Myometrial cell (primary cell): ENCODE measurements around the gene TVP23B. TPM values are rescaled to one million over a fixed set of nuclear protein-coding genes. Genes with fewer than 3 reads are reported as not detected.

ENCODE experiments used
- total RNA-seq: library from RNA; depleted of rRNA; stranded (reverse); fragments of >200 nt; gene quantifications from 2 replicates; pipeline ENCODE4 v1.2.3, GENCODE V29; 2015

Gene TVP23B
- 38.9 and 44.0 TPM in 2 replicates for total RNA-seq

GRCh38 chr17:18780991-18781718, at the start of gene TVP23B:
Gene TVP23B (plus strand): TSS chr17:18781183. CDS start chr17:18781294, 111 bp downstream.

GRCh38 chr17:18743699-18744421, 37.1 kb upstream of the TVP23B start, which contains the start of gene FBXW10:
Gene FBXW10 (plus strand): TSS chr17:18744054. CDS start chr17:18744245, 191 bp downstream.

Other genes starting within 250 kb of the TVP23B start
- gene TBC1D28, start 136.8 kb upstream of the TVP23B start, total RNA-seq = not detected in 2 replicates
- gene FOXO3B, start 98.9 kb upstream of the TVP23B start, total RNA-seq = 5.1 and 6.1 TPM in 2 replicates
- not detected in 2 replicates for gene FBXW10, start 37.1 kb upstream of the TVP23B start, total RNA-seq
- 27.4 and 35.8 TPM in 2 replicates for gene PRPSAP2, start 76.9 kb downstream of the TVP23B start, total RNA-seq
- gene SLC5A10, start 171.0 kb downstream of the TVP23B start, total RNA-seq = not detected in 2 replicates
- gene FAM83G, start 223.6 kb downstream of the TVP23B start, total RNA-seq = 9.5 and 13.8 TPM in 2 replicates